ENCODE data around the gene PCDHGB3.

DNA sequence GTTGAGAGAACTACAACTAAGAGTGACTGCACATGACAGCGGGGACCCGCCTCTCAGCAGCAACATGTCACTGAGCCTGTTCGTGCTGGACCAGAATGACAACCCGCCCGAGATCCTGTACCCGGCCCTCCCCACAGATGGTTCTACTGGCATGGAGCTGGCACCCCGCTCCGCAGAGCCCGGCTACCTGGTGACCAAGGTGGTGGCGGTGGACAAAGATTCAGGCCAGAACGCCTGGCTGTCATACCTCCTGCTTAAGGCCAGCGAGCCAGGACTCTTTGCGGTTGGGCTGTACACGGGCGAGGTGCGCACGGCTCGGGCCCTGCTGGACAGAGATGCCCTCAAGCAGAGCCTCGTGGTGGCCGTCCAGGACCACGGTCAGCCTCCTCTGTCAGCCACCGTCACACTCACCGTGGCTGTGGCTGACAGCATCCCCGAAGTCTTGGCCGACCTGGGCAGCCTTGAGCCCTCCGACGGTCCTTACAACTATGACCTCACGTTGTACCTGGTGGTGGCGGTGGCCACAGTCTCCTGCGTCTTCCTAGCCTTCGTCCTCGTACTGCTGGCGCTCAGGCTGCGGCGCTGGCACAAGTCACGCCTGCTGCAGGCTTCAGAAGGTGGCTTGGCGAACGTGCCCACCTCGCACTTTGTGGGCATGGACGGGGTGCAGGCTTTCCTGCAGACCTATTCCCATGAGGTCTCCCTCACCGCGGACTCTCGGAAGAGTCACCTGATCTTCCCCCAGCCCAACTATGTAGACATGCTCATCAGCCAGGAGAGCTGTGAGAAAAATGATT, 14.6 kb downstream of the PCDHGB3 start:
- TF ChIP-seq, protein P1, sequence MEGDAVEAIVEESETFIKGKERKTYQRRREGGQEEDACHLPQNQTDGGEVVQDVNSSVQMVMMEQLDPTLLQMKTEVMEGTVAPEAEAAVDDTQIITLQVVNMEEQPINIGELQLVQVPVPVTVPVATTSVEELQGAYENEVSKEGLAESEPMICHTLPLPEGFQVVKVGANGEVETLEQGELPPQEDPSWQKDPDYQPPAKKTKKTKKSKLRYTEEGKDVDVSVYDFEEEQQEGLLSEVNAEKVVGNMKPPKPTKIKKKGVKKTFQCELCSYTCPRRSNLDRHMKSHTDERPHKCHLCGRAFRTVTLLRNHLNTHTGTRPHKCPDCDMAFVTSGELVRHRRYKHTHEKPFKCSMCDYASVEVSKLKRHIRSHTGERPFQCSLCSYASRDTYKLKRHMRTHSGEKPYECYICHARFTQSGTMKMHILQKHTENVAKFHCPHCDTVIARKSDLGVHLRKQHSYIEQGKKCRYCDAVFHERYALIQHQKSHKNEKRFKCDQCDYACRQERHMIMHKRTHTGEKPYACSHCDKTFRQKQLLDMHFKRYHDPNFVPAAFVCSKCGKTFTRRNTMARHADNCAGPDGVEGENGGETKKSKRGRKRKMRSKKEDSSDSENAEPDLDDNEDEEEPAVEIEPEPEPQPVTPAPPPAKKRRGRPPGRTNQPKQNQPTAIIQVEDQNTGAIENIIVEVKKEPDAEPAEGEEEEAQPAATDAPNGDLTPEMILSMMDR (conservative IDR thresholded peaks at IDR 0.05; ENCODE audit: low read depth, low read length) = no peak
- TF ChIP-seq EZH2 (IDR thresholded peaks at IDR 0.05; ENCODE audit: borderline replicate concordance, low read depth, low read length, poor library complexity, severe bottlenecking) = no peak
